ENCODE measurements around the gene WASHC2A.
"Not testable (repeated sequence)": the region's sequence is repeated elsewhere in the genome, so short reads cannot be mapped to it uniquely, and the experiment has no call there.

WASHC2A gene

DNA sequence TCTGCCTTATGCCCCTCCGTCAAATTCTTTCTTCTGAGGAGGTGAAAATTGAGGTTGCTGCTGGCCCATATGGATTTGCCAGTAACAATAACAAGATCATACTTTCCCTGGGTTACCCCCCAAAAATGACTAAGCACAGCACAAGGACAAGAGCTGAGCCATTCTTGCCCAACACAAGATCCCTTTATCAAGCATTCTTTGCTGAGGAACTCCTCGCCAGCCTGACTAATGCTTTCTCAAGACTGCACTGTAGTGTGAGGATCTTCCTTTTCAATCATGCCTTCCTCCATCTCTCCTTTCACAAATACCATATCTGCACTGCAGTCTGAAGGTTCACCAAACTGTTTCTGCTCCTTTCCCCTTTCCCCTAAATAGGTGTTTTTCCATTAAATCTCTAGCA is 92.1 kb downstream of the WASHC2A start:
- DNase-seq, result not testable (repeated sequence)

DNA sequence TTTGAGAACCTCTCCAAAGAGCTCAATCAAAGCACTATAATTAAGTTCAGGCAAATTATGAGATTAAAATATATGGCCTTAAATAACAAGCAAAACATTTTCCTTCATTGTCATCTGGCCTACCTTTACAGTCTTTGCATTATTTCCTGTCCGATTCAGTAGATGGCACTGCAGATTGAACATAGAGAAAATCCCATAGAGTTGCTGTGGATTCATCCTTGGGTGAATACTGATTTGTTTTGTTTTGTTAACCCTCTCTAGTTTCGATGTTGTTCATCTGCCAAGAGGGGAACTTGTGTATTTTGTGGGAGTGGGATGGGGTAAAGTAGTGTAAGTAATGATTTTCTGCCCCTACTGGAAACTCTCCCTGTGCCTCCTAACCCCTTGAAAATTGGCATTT is 97.3 kb downstream of the WASHC2A start:
- DNase-seq, result not testable (repeated sequence)

DNA sequence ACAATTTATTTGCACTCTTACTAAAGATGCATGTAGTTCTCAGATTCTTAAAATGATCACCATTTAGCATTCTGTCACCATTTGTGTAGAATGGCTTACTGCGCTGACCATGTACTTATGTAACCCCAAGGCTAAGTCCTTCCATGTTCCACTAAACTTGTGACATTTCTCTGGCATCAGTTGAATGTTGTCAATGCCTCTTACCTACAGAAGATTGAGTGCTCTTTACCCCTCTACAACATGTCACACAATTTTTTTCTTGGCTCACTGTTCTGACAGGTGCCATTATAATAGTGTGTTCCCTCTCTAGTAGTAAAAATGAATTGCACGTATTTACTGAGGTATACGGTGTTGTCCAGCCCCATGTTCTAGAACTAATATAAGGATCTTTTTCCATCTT is 100.1 kb downstream of the WASHC2A start:
- DNase-seq, result not testable (repeated sequence)

DNA sequence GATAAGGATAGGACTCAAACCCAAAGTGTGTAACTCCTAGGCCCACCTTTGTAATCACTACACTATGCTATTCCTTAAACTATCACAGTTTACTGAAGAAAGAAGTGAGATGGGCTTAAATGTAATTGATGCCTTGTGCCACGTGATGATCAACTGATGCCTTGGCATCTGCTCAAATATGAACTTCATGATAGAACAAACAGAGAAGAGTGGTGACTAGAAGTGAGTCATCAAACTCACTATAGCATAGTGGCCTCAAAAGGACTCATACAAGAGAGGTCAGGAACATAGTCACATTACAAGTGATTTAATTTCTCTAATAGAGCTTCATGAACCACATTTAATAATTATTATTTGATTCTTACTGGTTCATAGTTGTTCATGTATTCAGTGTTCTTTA is 101.8 kb downstream of the WASHC2A start:
- DNase-seq, result not testable (repeated sequence)

DNA sequence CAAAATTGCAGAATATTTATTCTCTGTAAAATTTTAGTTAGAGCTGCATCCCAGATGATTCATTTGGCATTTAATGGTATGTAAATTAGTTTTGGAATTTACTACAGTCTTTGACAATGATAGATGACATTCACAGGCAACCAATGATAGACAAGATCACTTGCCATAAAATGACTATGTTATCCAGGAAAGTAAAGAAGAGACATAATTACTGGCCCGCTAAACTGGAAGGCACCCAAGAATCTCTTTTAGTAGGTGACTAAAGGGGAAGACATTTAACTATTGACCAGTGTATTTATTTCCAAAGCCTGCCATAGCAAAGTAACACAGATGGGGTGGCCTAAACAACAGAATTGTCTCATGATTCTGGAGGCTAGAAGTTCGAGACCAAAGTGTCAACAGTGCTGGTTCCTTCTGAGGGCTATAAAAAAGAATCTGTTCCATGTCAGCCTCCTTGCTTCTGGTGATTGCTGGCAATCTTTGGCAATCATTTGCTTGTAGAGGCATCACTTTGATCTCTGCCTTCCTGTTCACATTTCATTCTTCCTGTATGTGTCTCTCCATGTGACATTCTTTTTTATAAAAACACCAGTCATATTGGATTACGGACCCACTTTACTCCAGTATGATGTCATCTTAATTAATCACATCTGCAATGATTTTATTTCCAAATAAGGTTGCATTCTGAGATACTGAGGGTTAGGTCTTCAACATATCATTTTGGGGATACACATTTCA is 107.2 kb downstream of the WASHC2A start:
- not testable (repeated sequence) for DNase-seq

All from NCI-H1694 treated with DMSO at 0.1 percent for 48 hours (cell line).